K562 (cell line): ENCODE results near the gene BHLHE40. TPM values are rescaled to one million over a fixed set of nuclear protein-coding genes. Genes with fewer than 3 reads are reported as not detected.

Experiments used
- CBX2 ChIP-seq: fragments of 200-600 bp; sonication (generic); IDR thresholded peaks from one replicate; pipeline ENCODE4 v1.6.1; 2012; ENCODE audit warnings: mild to moderate bottlenecking, low read length, inconsistent platforms; ENCODE audit not compliant: insufficient read depth, poor library complexity, severe bottlenecking
- CXXC5 ChIP-seq: fragments of 250-450 bp; sonication (Bioruptor Pico); IDR thresholded peaks from 2 replicates; pipeline ENCODE4 v1.8.0; 2022; ENCODE audit warnings: inconsistent platforms, mild to moderate bottlenecking, moderate library complexity
- E2F6 ChIP-seq, 2 experiments: IDR thresholded peaks; 2 replicates each; pipeline ENCODE4 v1.6.1; 2011; ENCODE audit warnings: borderline replicate concordance in 1 of 2, control low read depth in 1 of 2, low read depth in 1 of 2, low read length in 1 of 2, mild to moderate bottlenecking in 1 of 2, mixed read lengths in 1 of 2, moderate library complexity in 1 of 2; ENCODE audit not compliant: insufficient read depth in 1 of 2, insufficient read length in 1 of 2, poor library complexity in 1 of 2, severe bottlenecking in 1 of 2; ENCODE audit errors: extremely low read depth in 1 of 2
- ETV5 ChIP-seq: sonication (generic); formaldehyde crosslinking; IDR thresholded peaks from 2 replicates; pipeline ENCODE4 v1.4.0; 2020; ENCODE audit warnings: low read depth, mild to moderate bottlenecking, missing genetic modification reagents
- GTF3C2 ChIP-seq: IDR thresholded peaks from 3 replicates; pipeline ENCODE4 v1.6.1; 2011; ENCODE audit warnings: borderline replicate concordance, mild to moderate bottlenecking, moderate library complexity; ENCODE audit not compliant: insufficient read length; ENCODE audit errors: extremely low read depth
- HEY1 ChIP-seq: fragments of 250-450 bp; sonication (Bioruptor Pico); IDR thresholded peaks from 2 replicates; pipeline ENCODE4 v1.5.0; 2020; ENCODE audit warnings: mild to moderate bottlenecking, moderate library complexity, borderline replicate concordance
- HIVEP1 ChIP-seq: fragments of 250-450 bp; sonication (Bioruptor Pico); IDR thresholded peaks from 2 replicates; pipeline ENCODE4 v1.4.0; 2020; ENCODE audit warnings: mild to moderate bottlenecking
- MCM2 ChIP-seq: fragments of 450-650 bp; IDR thresholded peaks from 2 replicates; pipeline ENCODE4 v1.6.1; 2017; ENCODE audit warnings: low read depth, mild to moderate bottlenecking
- MIER1 ChIP-seq: fragments of 450-650 bp; IDR thresholded peaks from 2 replicates; pipeline ENCODE4 v1.6.1; 2016; ENCODE audit warnings: antibody characterized with exemption, mild to moderate bottlenecking, low read depth
- MYNN ChIP-seq, 2 experiments: sonication (generic); formaldehyde crosslinking in 1 of 2; IDR thresholded peaks; 2 replicates each; pipeline versions ENCODE4 v1.5.0 to v1.6.1; 2016 to 2020; ENCODE audit warnings: antibody characterized with exemption in 1 of 2, missing genetic modification reagents in 1 of 2
- STAG1 ChIP-seq: sonication (generic); formaldehyde crosslinking; IDR thresholded peaks from 2 replicates; pipeline ENCODE4 v1.5.0; 2020; ENCODE audit warnings: missing genetic modification reagents, borderline replicate concordance
- TAF9B ChIP-seq: fragments of 450-650 bp; IDR thresholded peaks from 2 replicates; pipeline ENCODE4 v1.6.1; 2018; ENCODE audit warnings: mild to moderate bottlenecking; ENCODE audit not compliant: partially characterized antibody
- ZBTB11 ChIP-seq, 3 experiments: fragments of 200-800 bp in 1 of 3; fragments of 250-450 bp in 1 of 3; fragments of 450-650 bp in 1 of 3; sonication (Bioruptor Pico) in 1 of 3; sonication (Bioruptor generic) in 1 of 3; formaldehyde crosslinking in 1 of 3; IDR thresholded peaks; 2 replicates each; pipeline versions ENCODE4 v1.6.1 to v1.8.0; 2016 to 2022; ENCODE audit warnings: mild to moderate bottlenecking in 2 of 3, missing genetic modification characterization in 2 of 3, missing compliant biosample characterization in 1 of 3, moderate library complexity in 1 of 3
- ZKSCAN8 ChIP-seq: fragments of 200-800 bp; sonication (Bioruptor generic); IDR thresholded peaks from 2 replicates; pipeline ENCODE4 v1.6.1; 2016; ENCODE audit warnings: missing genetic modification characterization, missing compliant biosample characterization
- ZNF212 ChIP-seq: fragments of 450-650 bp; formaldehyde crosslinking; IDR thresholded peaks from 2 replicates; pipeline ENCODE4 v1.4.0; 2020; ENCODE audit warnings: mild to moderate bottlenecking
- ZNF277 ChIP-seq: fragments of 250-450 bp; sonication (Bioruptor Pico); IDR thresholded peaks from 2 replicates; pipeline ENCODE4 v1.8.0; 2022; ENCODE audit warnings: inconsistent platforms, mild to moderate bottlenecking, moderate library complexity, borderline replicate concordance
- ZNF3 ChIP-seq: fragments of 250-450 bp; sonication (Bioruptor Pico); IDR thresholded peaks from 2 replicates; pipeline ENCODE4 v1.5.0; 2021; ENCODE audit warnings: mild to moderate bottlenecking, moderate library complexity
- polyA plus RNA-seq, 8 experiments: library from polyadenylated mRNA; depleted of rRNA in 4 of 8; stranded (reverse) in 5 of 8; unstranded in 3 of 8; fragments of >200 nt; fragmentation: Nextera tagmentation in 2 of 8; fragmentation: Illumina TruSeq in 1 of 8; extraction: Ambion mirVana in 2 of 8; extraction: Trizol in 1 of 8; gene quantifications; 2 replicates each; pipeline versions ENCODE4 v1.2.1 to v1.2.3, GENCODE V29; 2011 to 2014; ENCODE audit warnings: inconsistent platforms in 1 of 8, missing spikeins in 1 of 8
- total RNA-seq, 7 experiments: library from RNA; depleted of rRNA in 6 of 7; stranded (reverse); fragments of >200 nt in 6 of 7; fragmentation: Illumina TruSeq in 2 of 7; extraction: Trizol in 2 of 7; gene quantifications; 2 replicates each; pipeline versions ENCODE4 v1.2.1 to v1.2.3, GENCODE V29; 2011 to 2021; ENCODE audit warnings: low replicate concordance in 1 of 7

BHLHE40 gene
- total and polyA plus RNA-seq, 9 of the 15 experiments (the other 6 are each of a cell fraction or from before 2014, with no cell fraction given) = 12.0 to 83.9 (median 31.4) TPM

- TF ChIP-seq E2F6 (IDR thresholded peaks at IDR 0.05; ENCODE audit: borderline replicate concordance in 1 of 2, extremely low read depth in 1 of 2, insufficient read depth in 1 of 2, insufficient read length in 1 of 2, low read depth in 1 of 2, low read length in 1 of 2, poor library complexity in 1 of 2, severe bottlenecking in 1 of 2) (peak; percentile 41 to 85), HEY1 (CRISPR knock-in tag) (no peak), GTF3C2 (no peak), MYNN (IDR thresholded peaks at IDR 0.05) (no peak), MYNN (CRISPR knock-in tag; IDR thresholded peaks at IDR 0.05) (no peak), ZNF3 (CRISPR knock-in tag) (no peak), HIVEP1 (CRISPR knock-in tag) (no peak), MIER1 (no peak), STAG1 (no peak), ZNF212 (no peak; the same call in 1 of the 2 replicates), CBX2 (no peak), ZKSCAN8 (CRISPR knock-in tag) (no peak), ETV5 (CRISPR knock-in tag) (0 out of 2 replicates have a peak, but pooled peaks have one; percentile 49), MCM2 (no peak), ZBTB11 (CRISPR knock-in tag; IDR thresholded peaks at IDR 0.05) (peak in 1 of 3 experiments; percentile 68; a peak in 1 of 6 replicates), TAF9B (no peak), CXXC5 (CRISPR knock-in tag) (peak; percentile 37), ZNF277 (CRISPR knock-in tag) (no peak)
These were observed 17.6 kb downstream of the BHLHE40 start (continued) for GRCh38 chr3:4996771-4997291.
